ENCODE results near the gene SMARCAD1. TPM values are rescaled to one million over a fixed set of nuclear protein-coding genes. Genes with fewer than 3 reads are reported as not detected.

SMARCAD1 gene
- total and polyA plus RNA-seq, 9 of the 15 experiments (the other 6 are each of a cell fraction or from before 2014, with no cell fraction given) = 11.2 to 52.2 (median 34.6) TPM

- TF ChIP-seq VEZF1 (CRISPR knock-in tag; IDR thresholded peaks at IDR 0.05) = no peak
- no peak for TF ChIP-seq STAT5B (CRISPR knock-in tag; IDR thresholded peaks at IDR 0.05)
- TF ChIP-seq JUND (IDR thresholded peaks at IDR 0.05; ENCODE audit: borderline replicate concordance, low read depth, low read length) = no peak
- TF ChIP-seq JUND (tag; IDR thresholded peaks at IDR 0.05; ENCODE audit: borderline replicate concordance, low read depth, low read length) = peak; percentile 17; the same call in 1 of the 3 replicates
- TF ChIP-seq USF2 (CRISPR knock-in tag; IDR thresholded peaks at IDR 0.05) = no peak
- TF ChIP-seq NCOA6 (IDR thresholded peaks at IDR 0.05) = no peak
- TF ChIP-seq HOXB6 (CRISPR knock-in tag; IDR thresholded peaks at IDR 0.05; ENCODE audit: borderline replicate concordance) = no peak
- no peak for TF ChIP-seq ZBTB11 (CRISPR knock-in tag; IDR thresholded peaks at IDR 0.05)
- no peak for TF ChIP-seq ZNF280B (CRISPR knock-in tag; IDR thresholded peaks at IDR 0.05)
- no peak for TF ChIP-seq NFRKB (IDR thresholded peaks at IDR 0.05; ENCODE audit: low read depth)
- no peak for TF ChIP-seq TCF7L2 (IDR thresholded peaks at IDR 0.05; ENCODE audit: low read depth, low read length)
- TF ChIP-seq POLR2AphosphoS5 (IDR thresholded peaks at IDR 0.05; ENCODE audit: control insufficient read depth, insufficient read depth, low read depth, low read length) = peak; percentile 81
These were observed 91.1 kb downstream of the SMARCAD1 start (continued) for GRCh38 chr4:94298725-94299252.

Data from K562 (cell line).